ENCODE measurements around the gene ATP6V1B1. TPM values are rescaled to one million over a fixed set of nuclear protein-coding genes. Genes with fewer than 3 reads are reported as not detected.

ATP6V1B1 gene
- total and polyA plus RNA-seq, 8 donors: 1.4 to 17.0 (median 2.8) TPM

GRCh38 chr2:70932631-70933230 is 3.0 kb upstream of the ATP6V1B1 start:
- peak in 1 of 6 donors; percentile 52 for DNase-seq
- no peak for TF ChIP-seq CTCF (IDR thresholded peaks at IDR 0.05)
- no peak overlapping the region for H3K4me3 ChIP-seq
- 94 to 96% methylated on average over 21 of the region's 21 CpGs for WGBS, 2 donors
- H3K27ac ChIP-seq: no peak overlapping the region
- FAIRE-seq: no peak
- H3K9me3 ChIP-seq: no peaks in the 10 kb centered on the region
- no peaks in the 10 kb centered on the region for H3K27me3 ChIP-seq
- no peaks in the 10 kb centered on the region for H3K36me3 ChIP-seq
- intact Hi-C loops (cut with DNase I): loop anchor here in 1 of 3 donors (10.0 kb wide), 1 partner anchor 148 kb away; no protein-coding TSS in a partner anchor
- H3K4me1 ChIP-seq: no peaks in the 10 kb centered on the region
- ATAC-seq: no peak

DNA sequence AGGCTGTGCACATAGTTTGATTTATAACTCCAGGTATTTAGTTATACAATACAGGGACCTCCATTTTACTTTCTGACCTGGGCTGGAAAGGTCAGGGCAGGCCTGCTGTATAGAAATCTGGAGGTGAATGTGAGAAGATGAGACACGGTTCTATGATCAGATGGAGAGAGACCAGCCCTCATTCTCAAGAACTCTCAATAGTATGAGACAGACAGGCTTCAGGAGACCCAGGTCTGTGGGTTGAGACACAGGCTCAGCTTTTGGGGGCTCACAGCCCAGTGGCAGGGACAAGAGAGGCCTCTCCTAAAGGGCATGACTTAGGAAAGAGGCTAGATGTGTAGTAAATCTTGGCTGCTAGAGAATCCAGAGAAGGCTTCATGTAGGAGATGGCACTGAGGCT is 719 bp upstream of the ATP6V1B1 start:
- no peak for ATAC-seq
- TF ChIP-seq CTCF (IDR thresholded peaks at IDR 0.05): no peak
- WGBS, 2 donors: 83 to 94% methylated on average over 1 of the region's 1 CpG
- Histone ChIP-seq H3K27ac (no peak overlapping the region), H3K4me3 (no peak overlapping the region), H3K4me1 (no peaks in the 10 kb centered on the region), H3K27me3 (no peaks in the 10 kb centered on the region), H3K36me3 (no peaks in the 10 kb centered on the region), H3K9me3 (no peaks in the 10 kb centered on the region)
- peak in 1 of 6 donors; percentile 25 for DNase-seq
- FAIRE-seq: no peak
- intact Hi-C loops (cut with DNase I): loop anchor here in 1 of 3 donors (10.0 kb wide), 1 partner anchor 150 kb away; no protein-coding TSS in a partner anchor

DNA sequence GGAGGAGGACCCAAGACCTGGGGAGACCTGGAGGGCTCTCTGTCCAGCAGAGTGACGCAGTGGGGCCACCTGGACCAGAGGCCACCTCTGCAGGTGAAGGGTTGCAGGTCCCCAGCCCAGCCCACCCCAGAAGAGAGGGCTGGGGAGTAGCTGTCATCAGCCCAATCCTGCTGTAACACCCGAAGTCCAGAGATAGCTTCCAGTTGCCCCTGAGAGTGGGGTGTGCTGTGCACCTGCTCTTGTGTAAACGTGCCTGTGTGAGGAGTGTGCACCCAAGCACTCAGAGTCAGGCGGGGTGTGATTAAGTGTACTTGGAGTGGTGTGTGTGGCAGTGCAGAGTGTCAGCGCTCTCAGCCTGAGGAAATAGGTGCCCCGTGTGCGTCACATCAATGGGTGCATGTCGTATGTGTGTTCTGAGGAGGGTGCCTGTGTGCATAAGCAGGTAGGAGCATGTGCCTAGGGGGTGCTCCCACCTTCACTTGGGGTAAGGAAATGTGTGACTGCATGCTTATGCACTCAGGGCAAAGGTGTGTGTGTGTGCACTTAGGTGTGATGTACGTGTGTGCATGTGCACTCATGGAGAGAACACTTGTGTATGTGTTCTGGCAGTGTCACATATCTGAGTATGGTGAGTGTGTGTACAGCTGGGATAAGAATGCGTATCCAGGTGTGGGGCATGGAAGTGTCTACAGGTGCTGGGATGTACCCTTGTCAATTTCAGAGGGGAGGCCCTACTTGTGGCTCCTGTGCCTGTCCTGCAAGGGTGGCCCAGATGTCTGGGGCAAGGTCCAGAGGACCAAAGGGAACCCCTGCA is 672 bp downstream of the ATP6V1B1 start:
- ATAC-seq: peak in 1 of 4 donors; percentile 25
- no peak overlapping the region for H3K27ac ChIP-seq
- WGBS, 2 donors: 76 to 82% methylated on average over 10 of the region's 10 CpGs

GRCh38 chr2:70936979-70937811 is 1.5 kb downstream of the ATP6V1B1 start:
- Histone ChIP-seq H3K4me3 (no peak overlapping the region), H3K27ac (no peak overlapping the region), H3K36me3 (no peaks in the 10 kb centered on the region), H3K4me1 (no peaks in the 10 kb centered on the region), H3K9me3 (no peaks in the 10 kb centered on the region), H3K27me3 (no peaks in the 10 kb centered on the region)
- ATAC-seq: no peak
- peak in 1 of 6 donors; percentile 31 for DNase-seq
- FAIRE-seq: no peak
- no peak for TF ChIP-seq CTCF (IDR thresholded peaks at IDR 0.05)
- intact Hi-C loops (cut with DNase I): loop anchor here in 1 of 3 donors (10.0 kb wide), 1 partner anchor 152 kb away; no protein-coding TSS in a partner anchor
- 71 to 91% methylated on average over 10 of the region's 10 CpGs for WGBS, 2 donors

More for the DNA sequence above, 672 bp downstream of the ATP6V1B1 start:
- TF ChIP-seq CTCF (IDR thresholded peaks at IDR 0.05): no peak
- H3K4me1 ChIP-seq: no peaks in the 10 kb centered on the region
- H3K36me3 ChIP-seq: no peaks in the 10 kb centered on the region
- H3K27me3 ChIP-seq: no peaks in the 10 kb centered on the region
- no peak overlapping the region for H3K4me3 ChIP-seq
- H3K9me3 ChIP-seq: no peaks in the 10 kb centered on the region
- no peak for FAIRE-seq
- DNase-seq: peak in 2 of 6 donors; percentile 6 to 24
- intact Hi-C loops (cut with DNase I): loop anchor here in 1 of 3 donors (10.0 kb wide), 1 partner anchor 152 kb away; no protein-coding TSS in a partner anchor

Measured in pancreas (tissue), 10 donors.